HepG2 (cell line): Measurements from ENCODE around the gene ESRRG. TPM values are rescaled to one million over a fixed set of nuclear protein-coding genes. Genes with fewer than 3 reads are reported as not detected.
A peak's percentile ranks its signal among the peaks of the same experiment; 100 is the strongest.

ENCODE experiments used
- ATAC-seq: fragments of 200-7000 bp; cut with Tn5 transposase; 3 replicates; pipeline ENCODE4 v1.9.1; 2020; ENCODE audit warnings: mild to moderate bottlenecking, moderate library complexity
- BruUV-seq: library from RNA; stranded (reverse); fragments of 400-500 nt; replicated peaks from 2 replicates; lab custom pipeline; 2021; lab: Mats Ljungman, UMichigan
- CTCF ChIA-PET: fragments of 300-600 bp; formaldehyde crosslinking; extraction: SDS; loops from one replicate; lab custom pipeline; 2021; ENCODE audit warnings: low total read pairs, inconsistent platforms, low intra/inter-chr PET ratio; lab: Yijun Ruan, JAX
- POLR2A ChIA-PET: fragments of 350-600 bp; sonication (Branson Sonifier 250); formaldehyde crosslinking; loops from one replicate; lab custom pipeline; 2020; ENCODE audit warnings: antibody characterized with exemption, inconsistent platforms; lab: Yijun Ruan, JAX
- DNase-seq: peaks from one replicate; pipeline ENCODE4 v3.0.0-alpha.2; 2015; ENCODE audit warnings: low spot score
- FAIRE-seq: peaks from 3 replicates; lab custom pipeline; 2011; peaks lifted over from hg19 to GRCh38; lab: Jason Lieb, UNC
- H2AFZ ChIP-seq: one replicate; pipeline ENCODE4 v1.6.1; 2011; ENCODE audit warnings: low read length, inconsistent platforms
- H3K27ac ChIP-seq: fragments of 300-600 bp; 3 replicates; pipeline ENCODE4 v1.8.0; 2011; ENCODE audit warnings: mixed run types, mild to moderate bottlenecking, mixed read lengths, low read length, inconsistent platforms; ENCODE audit not compliant: insufficient read depth; ENCODE audit errors: extremely low read length
- H3K27me3 ChIP-seq, 2 experiments: fragments of 200-600 bp in 1 of 2; 2 replicates in 1 of 2; 3 replicates in 1 of 2; pipeline versions ENCODE4 v1.6.0 to v1.8.0; 2011; ENCODE audit warnings: low read length in 2 of 2, mild to moderate bottlenecking in 2 of 2, moderate library complexity in 2 of 2, inconsistent platforms in 1 of 2; ENCODE audit not compliant: insufficient read depth in 2 of 2, control insufficient read depth in 1 of 2
- H3K36me3 ChIP-seq, 2 experiments: fragments of 200-600 bp in 1 of 2; replicated peaks in 1 of 2; 2 replicates in 1 of 2; 3 replicates in 1 of 2; pipeline versions ENCODE4 v1.5.1 to v1.8.0; 2011; ENCODE audit warnings: low read length in 2 of 2, inconsistent platforms in 1 of 2; ENCODE audit not compliant: insufficient read depth in 2 of 2, control insufficient read depth in 1 of 2
- H3K4me1 ChIP-seq: 2 replicates; pipeline ENCODE4 v1.5.1; 2012; ENCODE audit warnings: low read length, inconsistent platforms; ENCODE audit not compliant: insufficient read depth
- H3K4me2 ChIP-seq: 2 replicates; pipeline ENCODE4 v1.6.0; 2011; ENCODE audit warnings: low read depth, low read length, inconsistent platforms
- H3K4me3 ChIP-seq, 3 experiments: fragments of 200-600 bp in 1 of 3; sonication (generic), shearing (Covaris generic) in 1 of 3; replicated peaks in 1 of 3; 2 replicates each; pipeline ENCODE4 v1.5.1; 2011 to 2016; ENCODE audit warnings: low read length in 3 of 3, inconsistent platforms in 2 of 3, low read depth in 2 of 3, mild to moderate bottlenecking in 2 of 3, control low read depth in 1 of 3, mixed read lengths in 1 of 3; ENCODE audit not compliant: insufficient read depth in 1 of 3
- H3K79me2 ChIP-seq: one replicate; pipeline ENCODE4 v1.6.1; 2011; ENCODE audit warnings: low read length, inconsistent platforms; ENCODE audit not compliant: insufficient read depth
- H3K9ac ChIP-seq: 2 replicates; pipeline ENCODE4 v1.6.0; 2011; ENCODE audit warnings: mild to moderate bottlenecking, low read depth, low read length, inconsistent platforms; ENCODE audit not compliant: insufficient read depth
- H3K9me3 ChIP-seq: 2 replicates; pipeline ENCODE4 v1.5.1; 2012; ENCODE audit warnings: mild to moderate bottlenecking, low read length
- H4K20me1 ChIP-seq: 2 replicates; pipeline ENCODE4 v1.6.0; 2011; ENCODE audit warnings: inconsistent platforms, mild to moderate bottlenecking, low read length, moderate library complexity; ENCODE audit not compliant: insufficient read depth
- MAFF ChIP-seq: IDR thresholded peaks from 2 replicates; pipeline ENCODE4 v1.6.1; 2011; ENCODE audit warnings: low read depth, low read length, improper control_type of control experiment
- MAFK ChIP-seq, 2 experiments: IDR thresholded peaks in 1 of 2; conservative IDR thresholded peaks in 1 of 2; 2 replicates each; pipeline ENCODE4 v1.6.1; 2011; ENCODE audit warnings: improper control_type of control experiment in 2 of 2, low read length in 2 of 2
- NCOA2 ChIP-seq: sonication (generic); formaldehyde crosslinking; IDR thresholded peaks from 2 replicates; pipeline ENCODE4 v1.8.0; 2022; ENCODE audit warnings: inconsistent platforms
- NCOR1 ChIP-seq: fragments of 200-600 bp; sonication (generic); IDR thresholded peaks from 2 replicates; pipeline ENCODE4 v1.7.0; 2017; ENCODE audit warnings: antibody characterized with exemption, low read length, borderline replicate concordance
- ZNF317 ChIP-seq: sonication (generic); formaldehyde crosslinking; IDR thresholded peaks from 2 replicates; pipeline ENCODE4 v1.5.0; 2020; ENCODE audit warnings: mild to moderate bottlenecking, missing genetic modification reagents
- ZNF788 ChIP-seq: sonication (generic); formaldehyde crosslinking; IDR thresholded peaks from 2 replicates; pipeline ENCODE4 v1.5.0; 2020; ENCODE audit warnings: mild to moderate bottlenecking, missing genetic modification reagents, borderline replicate concordance
- WGBS: methylation state at CpG from one replicate; pipeline ENCODE4 v1.1.6; 2017; ENCODE audit warnings: low lambda C conversion rate; 5-methylcytosine and 5-hydroxymethylcytosine counted together
- in situ Hi-C: cut with HindIII; loops from 2 replicates; pipeline ENCODE4 v1.10.0; 2017; ENCODE audit warnings: low pct_unique_long_range_greater_than_20kb; ENCODE audit not compliant: extremely low pct_ligation_motif_present
- intact Hi-C: fragments of 100-400 bp; cut with micrococcal nuclease; formaldehyde crosslinking; loops from one replicate; pipeline ENCODE4 v1.10.0; 2022; ENCODE audit not compliant: unreplicated experiment
- polyA plus RNA-seq, 8 experiments: library from polyadenylated mRNA; depleted of rRNA in 3 of 8; stranded (reverse) in 7 of 8; unstranded in 1 of 8; fragments of >200 nt; fragmentation: Illumina TruSeq in 4 of 8; extraction: Trizol in 4 of 8; gene quantifications; 2 replicates each; pipeline versions ENCODE4 v1.2.1 to v1.2.3, GENCODE V29; 2011 to 2016; ENCODE audit warnings: low read depth in 4 of 8, missing spikeins in 1 of 8, mixed read lengths in 1 of 8; ENCODE audit not compliant: insufficient read depth in 1 of 8
- total RNA-seq, 5 experiments: library from RNA; depleted of rRNA; stranded (reverse); fragments of >200 nt; fragmentation: Illumina TruSeq; extraction: Trizol; gene quantifications; 2 replicates each; pipeline ENCODE4 v1.2.3, GENCODE V29; 2016; ENCODE audit warnings: low read depth in 1 of 5
- TF ChIP-seq, protein P1 (sequence below): sonication (generic); formaldehyde crosslinking; IDR thresholded peaks from 2 replicates; pipeline ENCODE4 v1.9.0; 2022; ENCODE audit warnings: low read depth, missing genetic modification reagents
- TF ChIP-seq, protein P2 (sequence below): sonication (generic); formaldehyde crosslinking; IDR thresholded peaks from 2 replicates; pipeline ENCODE4 v1.5.0; 2020; ENCODE audit warnings: missing genetic modification reagents
- TF ChIP-seq, protein P3 (sequence below): IDR thresholded peaks from 2 replicates; pipeline ENCODE4 v1.6.1; 2012; ENCODE audit warnings: low read depth, low read length, improper control_type of control experiment
- TF ChIP-seq, protein P4 (sequence below): sonication (generic); formaldehyde crosslinking; IDR thresholded peaks from 2 replicates; pipeline ENCODE4 v1.4.0; 2020; ENCODE audit warnings: missing genetic modification reagents

The ESRRG gene
- total and polyA plus RNA-seq, 2 of the 13 experiments (the other 11 are each of a cell fraction or from before 2014, with no cell fraction given): not detected

DNA sequence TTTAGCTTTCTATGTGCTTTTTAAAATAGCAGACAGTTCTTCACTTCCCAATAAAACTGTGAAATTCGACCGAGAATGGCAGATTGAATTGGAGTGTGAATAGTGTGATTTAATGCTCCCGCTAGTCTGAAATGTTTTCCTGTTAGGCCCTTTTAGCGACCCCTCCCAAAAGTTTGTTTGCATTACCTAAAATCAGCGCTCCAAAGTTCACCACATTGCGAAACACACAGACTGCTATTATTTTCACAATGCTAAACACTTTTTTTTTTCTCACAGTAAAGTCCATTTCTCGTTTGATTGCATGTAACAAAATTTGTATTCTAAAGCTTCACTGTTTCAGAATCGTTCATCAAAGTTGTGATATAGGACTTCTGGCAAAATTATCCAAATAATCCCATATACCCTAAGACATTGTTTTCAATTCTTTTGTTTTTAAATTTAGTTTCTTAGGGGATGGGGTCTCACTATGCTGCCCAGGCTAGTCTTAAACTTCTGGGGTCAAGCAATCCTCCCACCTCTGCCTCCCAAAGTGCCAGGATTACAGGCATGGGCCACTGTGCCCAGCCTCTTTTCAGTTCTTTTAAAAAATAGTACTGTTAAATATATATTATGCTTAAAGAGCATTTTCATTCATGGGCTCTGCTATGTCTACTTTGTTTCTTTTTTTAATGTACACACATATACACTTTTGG, 223.5 kb downstream of the ESRRG start (continued):
- no peak for TF ChIP-seq ZNF788 (CRISPR knock-in tag)
- 0 out of 2 replicates have a peak, but pooled peaks have one; percentile 34 for TF ChIP-seq NCOA2 (CRISPR knock-in tag)
- TF ChIP-seq, all 625 proteins: peak for 36

DNA sequence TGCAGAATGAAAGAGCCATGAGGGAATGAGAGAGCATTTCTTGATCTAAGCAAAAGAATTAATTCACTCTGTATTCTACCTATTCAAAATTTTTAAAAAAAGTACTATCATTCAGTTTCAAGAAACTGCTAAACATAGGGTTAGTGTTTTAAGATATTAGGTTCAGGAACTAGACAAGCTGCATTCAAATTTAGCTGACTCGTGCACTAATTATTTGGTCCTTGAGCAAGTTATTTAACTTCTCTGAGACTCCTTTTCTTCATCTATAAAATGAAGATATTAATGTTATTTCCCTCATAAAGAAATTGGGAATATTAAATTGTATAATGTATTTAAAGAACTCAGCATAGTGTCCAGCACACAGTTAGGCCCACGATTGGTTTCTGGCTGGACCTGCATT, 225.0 kb downstream of the ESRRG start:
- no peak overlapping the region for H3K4me3 ChIP-seq
- H3K4me2 ChIP-seq: no peak overlapping the region
- ATAC-seq: no peak
- no peaks in the 10 kb centered on the region for H3K9me3 ChIP-seq
- H2AFZ ChIP-seq: no peak overlapping the region
- intact Hi-C loops: no loop called here
- H4K20me1 ChIP-seq: no peaks in the 10 kb centered on the region
- H3K27me3 ChIP-seq: no peaks in the 10 kb centered on the region
- ChIA-PET CTCF (no interaction called here), POLR2A (no interaction called here)
- BruUV-seq: no TSS peak
- peaks cover 21% of the 10 kb centered on the region for H3K4me1 ChIP-seq
- H3K36me3 ChIP-seq: no peaks in the 10 kb centered on the region
- no peak for DNase-seq
- H3K27ac ChIP-seq: no peak overlapping the region
- in situ Hi-C loops: no loop called here
- 39% methylated on average over 2 of the region's 2 CpGs for WGBS
- H3K9ac ChIP-seq: no peak overlapping the region
- no peaks in the 10 kb centered on the region for H3K79me2 ChIP-seq
- no peak for FAIRE-seq
- TF ChIP-seq MAFF (peak; percentile 54), NCOR1 (no peak), ZNF317 (CRISPR knock-in tag) (no peak), MAFK (conservative IDR thresholded peaks at IDR 0.05 in 1 of 2, IDR thresholded peaks at IDR 0.05 in 1 of 2; ENCODE audit: low read length in 2 of 2) (peak; percentile 58 to 80)
- TF ChIP-seq, protein P1, sequence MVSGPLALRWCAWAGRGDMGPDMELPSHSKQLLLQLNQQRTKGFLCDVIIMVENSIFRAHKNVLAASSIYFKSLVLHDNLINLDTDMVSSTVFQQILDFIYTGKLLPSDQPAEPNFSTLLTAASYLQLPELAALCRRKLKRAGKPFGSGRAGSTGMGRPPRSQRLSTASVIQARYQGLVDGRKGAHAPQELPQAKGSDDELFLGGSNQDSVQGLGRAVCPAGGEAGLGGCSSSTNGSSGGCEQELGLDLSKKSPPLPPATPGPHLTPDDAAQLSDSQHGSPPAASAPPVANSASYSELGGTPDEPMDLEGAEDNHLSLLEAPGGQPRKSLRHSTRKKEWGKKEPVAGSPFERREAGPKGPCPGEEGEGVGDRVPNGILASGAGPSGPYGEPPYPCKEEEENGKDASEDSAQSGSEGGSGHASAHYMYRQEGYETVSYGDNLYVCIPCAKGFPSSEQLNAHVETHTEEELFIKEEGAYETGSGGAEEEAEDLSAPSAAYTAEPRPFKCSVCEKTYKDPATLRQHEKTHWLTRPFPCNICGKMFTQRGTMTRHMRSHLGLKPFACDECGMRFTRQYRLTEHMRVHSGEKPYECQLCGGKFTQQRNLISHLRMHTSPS (CRISPR knock-in tag): no peak
- TF ChIP-seq, protein P2, sequence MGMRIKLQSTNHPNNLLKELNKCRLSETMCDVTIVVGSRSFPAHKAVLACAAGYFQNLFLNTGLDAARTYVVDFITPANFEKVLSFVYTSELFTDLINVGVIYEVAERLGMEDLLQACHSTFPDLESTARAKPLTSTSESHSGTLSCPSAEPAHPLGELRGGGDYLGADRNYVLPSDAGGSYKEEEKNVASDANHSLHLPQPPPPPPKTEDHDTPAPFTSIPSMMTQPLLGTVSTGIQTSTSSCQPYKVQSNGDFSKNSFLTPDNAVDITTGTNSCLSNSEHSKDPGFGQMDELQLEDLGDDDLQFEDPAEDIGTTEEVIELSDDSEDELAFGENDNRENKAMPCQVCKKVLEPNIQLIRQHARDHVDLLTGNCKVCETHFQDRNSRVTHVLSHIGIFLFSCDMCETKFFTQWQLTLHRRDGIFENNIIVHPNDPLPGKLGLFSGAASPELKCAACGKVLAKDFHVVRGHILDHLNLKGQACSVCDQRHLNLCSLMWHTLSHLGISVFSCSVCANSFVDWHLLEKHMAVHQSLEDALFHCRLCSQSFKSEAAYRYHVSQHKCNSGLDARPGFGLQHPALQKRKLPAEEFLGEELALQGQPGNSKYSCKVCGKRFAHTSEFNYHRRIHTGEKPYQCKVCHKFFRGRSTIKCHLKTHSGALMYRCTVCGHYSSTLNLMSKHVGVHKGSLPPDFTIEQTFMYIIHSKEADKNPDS (CRISPR knock-in tag): no peak
- TF ChIP-seq, protein P3, sequence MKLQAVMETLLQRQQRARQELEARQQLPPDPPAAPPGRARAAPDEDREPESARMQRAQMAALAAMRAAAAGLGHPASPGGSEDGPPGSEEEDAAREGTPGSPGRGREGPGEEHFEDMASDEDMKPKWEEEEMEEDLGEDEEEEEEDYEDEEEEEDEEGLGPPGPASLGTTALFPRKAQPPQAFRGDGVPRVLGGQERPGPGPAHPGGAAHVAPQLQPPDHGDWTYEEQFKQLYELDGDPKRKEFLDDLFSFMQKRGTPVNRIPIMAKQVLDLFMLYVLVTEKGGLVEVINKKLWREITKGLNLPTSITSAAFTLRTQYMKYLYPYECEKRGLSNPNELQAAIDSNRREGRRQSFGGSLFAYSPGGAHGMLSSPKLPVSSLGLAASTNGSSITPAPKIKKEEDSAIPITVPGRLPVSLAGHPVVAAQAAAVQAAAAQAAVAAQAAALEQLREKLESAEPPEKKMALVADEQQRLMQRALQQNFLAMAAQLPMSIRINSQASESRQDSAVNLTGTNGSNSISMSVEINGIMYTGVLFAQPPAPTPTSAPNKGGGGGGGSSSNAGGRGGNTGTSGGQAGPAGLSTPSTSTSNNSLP: no peak
- TF ChIP-seq, protein P4, sequence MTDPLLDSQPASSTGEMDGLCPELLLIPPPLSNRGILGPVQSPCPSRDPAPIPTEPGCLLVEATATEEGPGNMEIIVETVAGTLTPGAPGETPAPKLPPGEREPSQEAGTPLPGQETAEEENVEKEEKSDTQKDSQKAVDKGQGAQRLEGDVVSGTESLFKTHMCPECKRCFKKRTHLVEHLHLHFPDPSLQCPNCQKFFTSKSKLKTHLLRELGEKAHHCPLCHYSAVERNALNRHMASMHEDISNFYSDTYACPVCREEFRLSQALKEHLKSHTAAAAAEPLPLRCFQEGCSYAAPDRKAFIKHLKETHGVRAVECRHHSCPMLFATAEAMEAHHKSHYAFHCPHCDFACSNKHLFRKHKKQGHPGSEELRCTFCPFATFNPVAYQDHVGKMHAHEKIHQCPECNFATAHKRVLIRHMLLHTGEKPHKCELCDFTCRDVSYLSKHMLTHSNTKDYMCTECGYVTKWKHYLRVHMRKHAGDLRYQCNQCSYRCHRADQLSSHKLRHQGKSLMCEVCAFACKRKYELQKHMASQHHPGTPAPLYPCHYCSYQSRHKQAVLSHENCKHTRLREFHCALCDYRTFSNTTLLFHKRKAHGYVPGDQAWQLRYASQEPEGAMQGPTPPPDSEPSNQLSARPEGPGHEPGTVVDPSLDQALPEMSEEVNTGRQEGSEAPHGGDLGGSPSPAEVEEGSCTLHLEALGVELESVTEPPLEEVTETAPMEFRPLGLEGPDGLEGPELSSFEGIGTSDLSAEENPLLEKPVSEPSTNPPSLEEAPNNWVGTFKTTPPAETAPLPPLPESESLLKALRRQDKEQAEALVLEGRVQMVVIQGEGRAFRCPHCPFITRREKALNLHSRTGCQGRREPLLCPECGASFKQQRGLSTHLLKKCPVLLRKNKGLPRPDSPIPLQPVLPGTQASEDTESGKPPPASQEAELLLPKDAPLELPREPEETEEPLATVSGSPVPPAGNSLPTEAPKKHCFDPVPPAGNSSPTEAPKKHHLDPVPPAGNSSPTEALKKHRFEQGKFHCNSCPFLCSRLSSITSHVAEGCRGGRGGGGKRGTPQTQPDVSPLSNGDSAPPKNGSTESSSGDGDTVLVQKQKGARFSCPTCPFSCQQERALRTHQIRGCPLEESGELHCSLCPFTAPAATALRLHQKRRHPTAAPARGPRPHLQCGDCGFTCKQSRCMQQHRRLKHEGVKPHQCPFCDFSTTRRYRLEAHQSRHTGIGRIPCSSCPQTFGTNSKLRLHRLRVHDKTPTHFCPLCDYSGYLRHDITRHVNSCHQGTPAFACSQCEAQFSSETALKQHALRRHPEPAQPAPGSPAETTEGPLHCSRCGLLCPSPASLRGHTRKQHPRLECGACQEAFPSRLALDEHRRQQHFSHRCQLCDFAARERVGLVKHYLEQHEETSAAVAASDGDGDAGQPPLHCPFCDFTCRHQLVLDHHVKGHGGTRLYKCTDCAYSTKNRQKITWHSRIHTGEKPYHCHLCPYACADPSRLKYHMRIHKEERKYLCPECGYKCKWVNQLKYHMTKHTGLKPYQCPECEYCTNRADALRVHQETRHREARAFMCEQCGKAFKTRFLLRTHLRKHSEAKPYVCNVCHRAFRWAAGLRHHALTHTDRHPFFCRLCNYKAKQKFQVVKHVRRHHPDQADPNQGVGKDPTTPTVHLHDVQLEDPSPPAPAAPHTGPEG (CRISPR knock-in tag): no peak
